HepG2 (cell line): ENCODE data around the gene POC1B.

Experiments
- CENPBD1 ChIP-seq: sonication (generic); formaldehyde crosslinking; IDR thresholded peaks from 2 replicates; pipeline ENCODE4 v1.8.0; 2022; ENCODE audit warnings: missing genetic modification reagents, low read depth, mild to moderate bottlenecking, borderline replicate concordance
- MTF2 ChIP-seq: sonication (generic); formaldehyde crosslinking; IDR thresholded peaks from 2 replicates; pipeline ENCODE4 v1.5.0; 2020; ENCODE audit warnings: missing genetic modification reagents, borderline replicate concordance
- THRA ChIP-seq: sonication (generic); formaldehyde crosslinking; IDR thresholded peaks from 2 replicates; pipeline ENCODE4 v1.4.0; 2020; ENCODE audit warnings: missing genetic modification reagents, borderline replicate concordance
- ZSCAN20 ChIP-seq: sonication (generic); formaldehyde crosslinking; IDR thresholded peaks from 2 replicates; pipeline ENCODE4 v1.4.0; 2020; ENCODE audit warnings: missing genetic modification reagents, mild to moderate bottlenecking, borderline replicate concordance

- no peak for TF ChIP-seq THRA (CRISPR knock-in tag)
- no peak for TF ChIP-seq CENPBD1 (CRISPR knock-in tag)
- TF ChIP-seq MTF2: no peak
- TF ChIP-seq ZSCAN20: no peak
Observed at GRCh38 chr12:89542236-89542635, 16.4 kb upstream of the POC1B start.
